IMR-90 (cell line): ENCODE results near the gene NFATC3. TPM values are rescaled to one million over a fixed set of nuclear protein-coding genes. Genes with fewer than 3 reads are reported as not detected.

ENCODE experiments used
- ATAC-seq: fragments of 200-7000 bp; cut with Tn5 transposase; 2 replicates; pipeline ENCODE4 v1.9.1; 2020; ENCODE audit warnings: low read depth, mild to moderate bottlenecking, moderate library complexity
- BruUV-seq: library from RNA; stranded (reverse); fragments of 400-500 nt; replicated peaks from 2 replicates; lab custom pipeline; 2021; lab: Mats Ljungman, UMichigan
- CTCF ChIA-PET: fragments of 300-600 bp; formaldehyde crosslinking; extraction: SDS; loops from one replicate; lab custom pipeline; 2021; ENCODE audit warnings: antibody characterized with exemption; lab: Yijun Ruan, JAX
- POLR2A ChIA-PET: fragments of 300-600 bp; sonication (Branson Sonifier 250); formaldehyde crosslinking; loops from one replicate; lab custom pipeline; 2022; ENCODE audit warnings: antibody characterized with exemption; ENCODE audit not compliant: unreplicated experiment; lab: Charles Lee
- DNase-seq: peaks from one replicate; pipeline ENCODE4 v3.0.0; 2013
- H2AFZ ChIP-seq: replicated peaks from 2 replicates; pipeline ENCODE3; 2013; ENCODE audit warnings: low read length, mild to moderate bottlenecking; ENCODE audit not compliant: poor library complexity
- H2AK5ac ChIP-seq: 2 replicates; pipeline ENCODE4 v1.6.1; 2013; ENCODE audit warnings: low read depth, low read length, inconsistent platforms
- H2AK9ac ChIP-seq: replicated peaks from 2 replicates; pipeline ENCODE3; 2013; ENCODE audit warnings: mild to moderate bottlenecking, low read depth, low read length, moderate library complexity; ENCODE audit not compliant: poor library complexity
- H2BK120ac ChIP-seq: 2 replicates; pipeline ENCODE4 v1.6.1; 2013; ENCODE audit warnings: low read depth, low read length, inconsistent platforms
- H2BK15ac ChIP-seq: 3 replicates; pipeline ENCODE4 v1.6.1; 2013; ENCODE audit warnings: low read depth, low read length, inconsistent platforms
- H2BK20ac ChIP-seq: 2 replicates; pipeline ENCODE4 v1.6.1; 2013; ENCODE audit warnings: low read depth, mild to moderate bottlenecking, inconsistent platforms, low read length, moderate library complexity
- H2BK5ac ChIP-seq: 2 replicates; pipeline ENCODE4 v1.6.1; 2013; ENCODE audit warnings: mild to moderate bottlenecking, low read depth, low read length, inconsistent platforms; ENCODE audit not compliant: poor library complexity, severe bottlenecking
- H3K14ac ChIP-seq: replicated peaks from 2 replicates; pipeline ENCODE4 v1.6.1; 2013; ENCODE audit warnings: low read depth, low read length, inconsistent platforms
- H3K18ac ChIP-seq: 2 replicates; pipeline ENCODE4 v1.6.1; 2013; ENCODE audit warnings: low read depth, low read length, control low read depth
- H3K23ac ChIP-seq: 2 replicates; pipeline ENCODE4 v1.6.1; 2013; ENCODE audit warnings: low read depth, low read length, inconsistent platforms
- H3K27ac ChIP-seq: 2 replicates; pipeline ENCODE4 v1.5.1; 2013; ENCODE audit warnings: mild to moderate bottlenecking, control low read depth, low read length; ENCODE audit not compliant: insufficient read depth
- H3K27me3 ChIP-seq: 2 replicates; pipeline ENCODE4 v1.6.1; 2013; ENCODE audit warnings: low read length; ENCODE audit not compliant: control insufficient read depth, insufficient read depth
- H3K36me3 ChIP-seq: 2 replicates; pipeline ENCODE4 v1.6.1; 2013; ENCODE audit warnings: low read length, mixed read lengths; ENCODE audit not compliant: control insufficient read depth, insufficient read depth
- H3K4ac ChIP-seq: 2 replicates; pipeline ENCODE4 v1.6.1; 2013; ENCODE audit warnings: low read depth, low read length, inconsistent platforms
- H3K4me1 ChIP-seq: 2 replicates; pipeline ENCODE4 v1.6.1; 2013; ENCODE audit warnings: low read length, mixed read lengths; ENCODE audit not compliant: control insufficient read depth, insufficient read depth
- H3K4me2 ChIP-seq: 2 replicates; pipeline ENCODE4 v1.6.1; 2013; ENCODE audit warnings: low read depth, mild to moderate bottlenecking, control low read depth, low read length, moderate library complexity
- H3K4me3 ChIP-seq: 2 replicates; pipeline ENCODE4 v1.5.1; 2013; ENCODE audit warnings: low read depth, mild to moderate bottlenecking, control low read depth, low read length, moderate library complexity; ENCODE audit not compliant: insufficient read depth
- H3K56ac ChIP-seq: 2 replicates; pipeline ENCODE4 v1.6.1; 2013; ENCODE audit warnings: low read length, inconsistent platforms; ENCODE audit not compliant: insufficient read depth; ENCODE audit errors: extremely low read depth
- H3K79me1 ChIP-seq, 2 experiments: 2 replicates each; pipeline ENCODE4 v1.6.1; 2013; ENCODE audit warnings: low read length in 2 of 2, inconsistent platforms in 1 of 2, low read depth in 1 of 2
- H3K9ac ChIP-seq: 2 replicates; pipeline ENCODE4 v1.6.1; 2013; ENCODE audit warnings: low read depth, low read length, control low read depth
- H3K9me1 ChIP-seq: 2 replicates; pipeline ENCODE4 v1.6.1; 2013; ENCODE audit warnings: low read length, inconsistent platforms; ENCODE audit not compliant: insufficient read depth
- H3K9me3 ChIP-seq: 2 replicates; pipeline ENCODE4 v1.6.1; 2013; ENCODE audit warnings: low read length; ENCODE audit not compliant: control insufficient read depth, insufficient read depth
- H4K20me1 ChIP-seq: 2 replicates; pipeline ENCODE4 v1.6.1; 2013; ENCODE audit warnings: low read length, inconsistent platforms; ENCODE audit not compliant: insufficient read depth
- H4K5ac ChIP-seq: 2 replicates; pipeline ENCODE4 v1.6.1; 2013; ENCODE audit warnings: mild to moderate bottlenecking, low read depth, low read length, control low read depth
- H4K8ac ChIP-seq, 2 experiments: 2 replicates each; pipeline ENCODE4 v1.6.1; 2013; ENCODE audit warnings: low read depth in 2 of 2, low read length in 2 of 2, control low read depth in 1 of 2, inconsistent platforms in 1 of 2
- H4K91ac ChIP-seq: 2 replicates; pipeline ENCODE4 v1.6.1; 2013; ENCODE audit warnings: low read depth, low read length, inconsistent platforms; ENCODE audit not compliant: insufficient read depth
- CEBPB ChIP-seq: IDR thresholded peaks from 2 replicates; pipeline ENCODE4 v1.6.1; 2012; ENCODE audit warnings: low read depth, low read length, improper control_type of control experiment
- MAZ ChIP-seq: IDR thresholded peaks from 2 replicates; pipeline ENCODE4 v1.6.1; 2012; ENCODE audit warnings: low read depth, mild to moderate bottlenecking, low read length, improper control_type of control experiment, moderate library complexity, borderline replicate concordance
- WGBS, 2 experiments: methylation state at CpG; one replicate each; pipeline versions ENCODE4 v1.1.5 to v1.1.7; 2013; ENCODE audit warnings: missing lambda C conversion rate in 2 of 2; ENCODE audit not compliant: insufficient read length in 1 of 2; ENCODE audit errors: extremely low coverage in 2 of 2; 5-methylcytosine and 5-hydroxymethylcytosine counted together
- dilution Hi-C: fragments of 300-500 bp; cut with HindIII; formaldehyde crosslinking; loops from one replicate; pipeline ENCODE4 v1.14.3; 2018; ENCODE audit warnings: low sequenced_read_pairs; ENCODE audit not compliant: unreplicated experiment
- in situ Hi-C: fragments of 300-500 bp; cut with MboI; formaldehyde crosslinking; loops from 3 replicates; pipeline ENCODE4 v1.14.3; 2019; ENCODE audit warnings: low sequenced_read_pairs, inconsistent platforms, mixed read lengths
- intact Hi-C: fragments of 100-400 bp; cut with micrococcal nuclease; formaldehyde crosslinking; loops from 2 replicates; pipeline ENCODE4 v1.10.0; 2022
- polyA plus RNA-seq, 3 experiments: library from polyadenylated mRNA; depleted of rRNA; stranded (reverse); fragments of >200 nt; gene quantifications; 2 replicates each; pipeline ENCODE4 v1.2.3, GENCODE V29; 2012; ENCODE audit warnings: low replicate concordance in 1 of 3
- total RNA-seq: library from RNA; depleted of rRNA; stranded (reverse); fragments of >200 nt; gene quantifications from 2 replicates; pipeline ENCODE4 v1.2.3, GENCODE V29; 2012

The NFATC3 gene
- total and polyA plus RNA-seq, 2 of the 4 experiments (the other 2 are of a cell fraction) = 6.3 to 21.5 TPM

GRCh38 chr16:68190081-68190480 lies 104.9 kb downstream of the NFATC3 start:
- no peak overlapping the region for H3K4ac ChIP-seq
- H3K9ac ChIP-seq = no peak overlapping the region
- TF ChIP-seq MAZ (no peak), CEBPB (peak; percentile 50; the same call in 1 of the 2 replicates)
- H2BK15ac ChIP-seq = no peak overlapping the region
- no peak overlapping the region for H3K27ac ChIP-seq
- H3K4me1 ChIP-seq = no peaks in the 10 kb centered on the region
- CTCF ChIA-PET = no interaction called here
- POLR2A ChIA-PET = no interaction called here
- H2BK20ac ChIP-seq = no peak overlapping the region
- H3K36me3 ChIP-seq = peaks cover 20% of the 10 kb centered on the region
- in situ Hi-C loops = no loop called here
- intact Hi-C loops = no loop called here
- no peaks in the 10 kb centered on the region for H3K9me3 ChIP-seq
- no TSS peak for BruUV-seq
- no peak overlapping the region for H3K56ac ChIP-seq
- no peak overlapping the region for H2AK5ac ChIP-seq
- no peak overlapping the region for H4K5ac ChIP-seq
- H3K9me1 ChIP-seq = 0 out of 2 replicates have a peak, but pooled peaks cover 4% of the 10 kb centered on the region
- dilution Hi-C loops = no loop called here
- no peak overlapping the region for H2BK5ac ChIP-seq
- no peak overlapping the region for H3K4me2 ChIP-seq
- no peak overlapping the region for H3K23ac ChIP-seq
- H3K4me3 ChIP-seq = no peak overlapping the region
- H3K79me1 ChIP-seq = peaks cover 3 to 5% of the 10 kb centered on the region in 2 experiments; a peak in 2 of 4 replicates
- H4K91ac ChIP-seq = no peak overlapping the region
- H2AK9ac ChIP-seq = no peak overlapping the region
- DNase-seq (no peak), ATAC-seq (no peak)
- H3K14ac ChIP-seq = no peak overlapping the region
- no peak overlapping the region for H2AFZ ChIP-seq
- H2BK120ac ChIP-seq = no peak overlapping the region
- no CpG with 5 or more reads among the region's 1 CpG for whole genome bisulfite sequencing, 2 experiments
- H4K20me1 ChIP-seq = no peaks in the 10 kb centered on the region
- H4K8ac ChIP-seq = no peak overlapping the region
- H3K27me3 ChIP-seq = no peaks in the 10 kb centered on the region
- H3K18ac ChIP-seq = no peak overlapping the region
